HG02610 (cell line): Measurements from ENCODE around the gene NELFB.
"Not testable (repeated sequence)": the region's sequence is repeated elsewhere in the genome, so short reads cannot be mapped to it uniquely, and the experiment has no call there.

Source experiments
- ATAC-seq: cut with Tn5 transposase; IDR thresholded peaks from one replicate; pipeline ENCODE4 v1.9.1; 2021; ENCODE audit warnings: mild to moderate bottlenecking, moderate library complexity; ENCODE audit not compliant: unreplicated experiment

The NELFB gene

DNA sequence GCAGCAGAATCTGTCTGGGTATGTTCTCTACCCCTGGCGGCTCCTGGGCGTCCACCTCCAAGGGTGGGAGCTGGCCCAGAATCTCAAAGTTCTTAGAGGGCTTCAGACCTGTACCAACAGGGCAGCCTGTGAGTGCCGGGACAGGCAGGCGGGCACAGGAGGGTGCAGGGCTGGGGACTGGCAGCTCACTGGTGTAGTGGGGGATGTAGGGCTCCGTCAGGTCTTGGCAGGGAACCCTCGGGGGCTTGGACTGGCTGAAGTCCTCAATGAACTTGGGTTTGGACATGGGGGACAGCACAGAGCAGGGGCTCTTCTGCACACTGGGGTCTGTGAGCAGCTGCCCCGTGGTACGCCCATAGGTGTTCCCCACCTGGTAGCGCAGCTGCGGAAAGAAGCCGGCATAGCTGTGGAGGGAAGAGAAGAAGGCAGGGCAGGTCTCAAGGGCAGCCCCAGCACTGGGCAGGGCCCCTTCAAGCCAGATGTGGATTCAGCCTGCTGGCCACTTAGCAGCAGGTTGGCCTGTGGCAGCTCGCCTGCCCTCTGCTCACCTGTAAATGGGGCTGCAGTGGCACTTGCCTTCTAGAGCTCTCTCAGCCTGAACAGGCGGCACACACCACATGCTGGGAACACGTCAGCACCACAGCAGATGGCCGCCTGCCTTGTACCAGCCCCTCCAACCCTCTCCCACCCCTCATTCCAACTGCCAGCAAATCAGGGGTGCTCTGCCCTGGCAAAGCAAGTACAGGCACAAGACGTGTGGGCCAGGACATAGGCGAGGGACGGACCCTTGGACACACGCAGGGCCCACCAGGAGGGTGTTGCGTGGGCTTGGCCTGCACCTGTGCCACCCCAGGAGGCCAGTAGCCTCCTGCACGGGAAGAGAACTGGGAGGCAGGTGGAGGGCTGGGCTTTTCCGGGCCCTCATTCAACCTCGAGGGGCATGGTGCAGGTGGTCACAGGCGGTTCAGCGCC, 9.4 kb upstream of the NELFB start:
- no peak for ATAC-seq

DNA sequence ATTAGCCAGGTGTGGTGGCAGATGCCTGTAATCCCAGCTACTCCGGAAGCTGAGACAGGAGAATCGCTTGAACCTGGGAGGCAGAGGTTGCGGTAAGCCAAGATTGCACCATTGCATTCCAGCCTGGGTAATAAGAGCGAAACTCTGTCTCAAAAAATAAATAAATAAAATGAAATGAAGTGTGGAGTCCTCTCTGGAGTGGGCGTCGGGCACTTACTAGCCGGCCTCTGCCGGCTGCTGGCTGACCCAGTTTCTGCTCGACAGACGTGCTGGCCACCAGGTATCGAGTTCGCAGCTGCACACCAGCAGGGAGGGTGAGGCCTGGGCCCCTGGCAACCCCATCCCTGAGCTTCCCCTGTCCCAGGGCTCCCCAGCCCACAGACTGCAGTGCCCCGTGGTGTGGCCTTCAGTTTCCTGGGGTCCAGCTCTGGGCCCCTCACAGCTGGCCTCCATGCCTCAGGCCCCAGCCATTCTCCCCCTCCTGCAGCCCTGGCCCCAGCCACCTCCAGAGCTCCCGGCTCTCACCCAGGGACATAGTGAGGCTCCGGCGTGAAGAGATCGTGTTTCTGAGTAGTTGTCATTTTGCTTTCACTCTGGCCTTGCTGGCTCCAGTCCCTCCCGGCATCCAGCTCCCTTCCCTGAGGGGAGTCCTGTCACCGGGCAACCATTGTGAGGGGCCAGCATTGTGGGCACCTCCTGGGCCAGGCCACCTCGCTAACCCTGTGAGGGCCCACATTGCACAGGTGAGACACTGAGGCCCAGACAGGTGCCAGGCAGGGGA, 7.8 kb upstream of the NELFB start:
- no peak for ATAC-seq

DNA sequence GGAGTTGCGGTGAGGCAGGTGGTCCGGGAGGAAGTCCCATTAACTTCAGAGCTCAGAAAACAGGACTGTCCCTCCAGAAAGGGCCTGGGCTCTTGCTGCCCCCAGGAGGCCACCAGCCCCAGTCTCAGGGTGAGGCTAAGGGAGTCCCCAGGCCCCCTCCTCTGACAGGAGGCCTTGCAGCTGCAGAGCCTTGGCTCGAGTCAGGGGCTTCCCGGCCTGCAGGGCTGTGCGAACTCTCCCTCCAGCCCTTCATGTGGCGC, 7.3 kb upstream of the NELFB start:
- ATAC-seq = no peak

DNA sequence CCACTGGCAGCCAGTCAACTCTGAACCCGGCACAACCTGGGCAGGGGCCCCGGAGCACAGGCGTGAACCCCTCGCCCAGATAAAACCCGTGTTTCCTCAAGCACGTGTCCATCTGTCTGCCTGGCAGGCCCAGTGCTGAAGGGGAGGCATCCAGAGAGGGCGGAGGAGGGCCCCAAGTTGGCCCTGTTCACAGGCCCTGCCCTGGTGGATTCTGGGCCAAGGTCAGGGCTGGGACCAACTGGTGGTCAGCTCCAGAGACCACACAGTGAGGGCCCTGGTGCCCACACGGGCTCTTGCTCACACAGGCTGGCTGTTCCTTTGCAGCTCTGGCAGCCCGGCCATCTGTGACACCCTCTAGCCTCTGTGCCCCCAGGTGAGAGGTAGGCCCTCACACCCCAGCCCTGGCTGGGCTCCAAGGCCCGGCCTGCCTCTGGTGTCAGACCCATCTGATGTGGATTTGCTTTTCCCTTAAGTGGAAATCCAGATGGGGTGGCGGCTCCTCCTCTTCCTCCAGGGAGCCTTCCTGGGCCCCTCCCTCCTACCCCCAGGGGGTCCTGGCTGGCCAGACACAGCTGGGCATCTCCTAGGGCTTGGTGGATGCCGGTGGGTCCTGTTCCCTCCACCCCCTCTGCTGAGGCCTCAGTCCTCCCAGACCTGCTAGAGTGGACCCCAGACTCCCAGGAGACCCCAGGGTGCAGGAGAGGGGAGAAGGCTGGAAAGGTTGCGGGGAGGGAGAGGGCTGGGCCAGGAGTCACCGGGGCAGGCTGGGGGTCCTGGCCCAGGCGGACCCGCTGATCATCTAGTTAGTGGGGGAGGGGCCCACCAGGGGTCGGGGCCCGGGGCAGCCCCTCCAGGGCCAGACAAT, 4.6 kb upstream of the NELFB start:
- no peak for ATAC-seq

DNA sequence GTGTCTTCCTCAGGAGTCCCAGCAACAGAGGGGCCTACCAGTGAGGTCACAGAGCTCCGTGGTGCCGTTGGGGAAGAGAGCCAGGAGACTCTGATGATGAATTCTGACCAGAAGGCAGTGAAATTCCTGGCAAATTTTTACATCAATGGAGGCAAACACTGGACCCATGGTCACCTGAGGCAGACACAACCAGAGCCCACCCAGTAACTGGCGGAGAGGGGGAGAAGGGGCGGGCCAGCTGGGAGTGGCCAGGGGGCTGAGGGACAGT, 4.0 kb upstream of the NELFB start, which contains the start of gene STPG3:
Gene STPG3, plus strand, starts transcription at position 93 of the 268 bp plus-strand sequence. Its CDS starts 1 bp downstream, at position 94.
- ATAC-seq = no peak

DNA sequence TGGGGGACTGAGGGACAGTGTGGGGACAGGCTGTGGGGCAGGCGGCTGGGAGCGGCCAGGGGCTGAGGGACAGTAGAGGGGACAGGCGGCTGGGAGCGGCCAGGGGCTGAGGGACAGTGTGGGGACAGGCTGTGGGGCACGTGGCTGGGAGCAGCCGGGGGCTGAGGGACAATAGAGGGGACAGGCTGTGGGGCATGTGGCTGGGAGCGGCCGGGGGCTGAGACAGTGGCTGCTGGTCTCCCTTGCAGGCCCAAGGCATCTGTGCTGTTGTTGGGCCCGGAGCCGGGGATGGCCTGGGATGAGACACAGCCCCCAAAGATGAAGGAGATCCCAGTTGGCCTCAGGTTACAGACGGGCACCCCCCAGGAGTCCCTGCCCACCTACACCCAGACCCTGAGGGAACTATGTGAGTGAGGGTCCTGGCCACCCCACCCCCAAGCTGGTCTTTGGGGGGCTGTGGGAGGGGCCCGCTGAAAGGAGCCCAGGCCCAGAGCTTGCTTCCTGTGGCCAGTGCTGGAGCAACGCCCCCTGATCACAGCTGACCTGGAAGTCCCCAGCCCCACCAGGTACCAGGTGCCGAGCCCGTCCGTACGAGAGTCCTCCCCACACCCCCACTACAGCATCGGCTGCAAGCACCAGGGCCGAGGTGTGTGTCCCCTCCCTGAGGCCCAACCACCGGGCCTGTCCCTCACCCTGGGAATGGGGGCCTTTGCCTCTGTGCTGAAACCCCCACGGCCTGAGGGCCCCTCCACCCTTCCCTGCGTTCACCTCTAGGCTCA, 3.4 kb upstream of the NELFB start:
- ATAC-seq = no peak

DNA sequence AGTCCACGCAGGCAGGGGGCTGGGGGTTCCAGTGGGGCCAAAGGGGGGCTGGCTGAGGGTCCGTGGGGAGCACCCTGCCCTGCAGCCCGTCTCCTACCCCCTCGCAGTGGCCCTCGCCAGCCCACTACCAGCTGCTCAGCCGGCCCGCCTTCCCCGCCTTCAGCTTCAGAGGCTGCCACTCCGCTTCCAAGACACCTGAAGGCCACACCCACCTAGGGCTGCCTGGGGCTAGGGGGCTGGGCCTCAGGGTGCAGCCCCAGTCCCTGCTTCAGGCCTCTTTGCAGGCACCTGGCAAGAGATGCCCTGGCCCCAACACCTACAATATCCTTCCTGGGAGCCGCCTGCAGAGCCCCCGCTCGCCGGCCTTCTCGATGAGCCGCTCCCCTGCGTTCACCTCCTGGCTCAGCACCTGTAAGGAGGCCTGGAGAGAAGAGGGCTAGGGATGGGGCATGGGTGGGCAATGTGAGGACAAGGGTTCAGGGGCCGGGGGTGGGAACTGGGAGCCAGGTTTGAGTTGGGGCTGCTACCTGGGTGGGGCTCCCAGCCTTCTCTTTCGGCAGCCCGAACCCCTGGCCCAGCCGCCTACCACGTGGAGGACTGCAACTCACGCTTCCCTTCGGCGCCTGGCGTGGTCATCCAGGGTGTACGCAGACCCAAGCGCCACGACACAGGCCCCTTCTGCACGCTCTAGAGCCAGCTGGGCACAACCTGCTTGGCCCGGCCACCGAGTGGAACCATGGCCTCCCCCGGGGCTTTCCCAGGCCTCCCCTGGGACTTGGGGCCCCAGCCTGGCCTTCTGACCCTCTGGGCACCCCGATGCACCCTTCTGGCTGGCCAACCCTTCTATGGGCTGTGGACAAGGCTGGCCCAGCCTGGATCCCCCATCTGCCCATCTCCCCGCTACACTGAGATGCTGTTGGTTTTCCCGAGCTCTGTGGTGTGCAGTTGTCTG, 2.3 kb upstream of the NELFB start:
- ATAC-seq = no peak

DNA sequence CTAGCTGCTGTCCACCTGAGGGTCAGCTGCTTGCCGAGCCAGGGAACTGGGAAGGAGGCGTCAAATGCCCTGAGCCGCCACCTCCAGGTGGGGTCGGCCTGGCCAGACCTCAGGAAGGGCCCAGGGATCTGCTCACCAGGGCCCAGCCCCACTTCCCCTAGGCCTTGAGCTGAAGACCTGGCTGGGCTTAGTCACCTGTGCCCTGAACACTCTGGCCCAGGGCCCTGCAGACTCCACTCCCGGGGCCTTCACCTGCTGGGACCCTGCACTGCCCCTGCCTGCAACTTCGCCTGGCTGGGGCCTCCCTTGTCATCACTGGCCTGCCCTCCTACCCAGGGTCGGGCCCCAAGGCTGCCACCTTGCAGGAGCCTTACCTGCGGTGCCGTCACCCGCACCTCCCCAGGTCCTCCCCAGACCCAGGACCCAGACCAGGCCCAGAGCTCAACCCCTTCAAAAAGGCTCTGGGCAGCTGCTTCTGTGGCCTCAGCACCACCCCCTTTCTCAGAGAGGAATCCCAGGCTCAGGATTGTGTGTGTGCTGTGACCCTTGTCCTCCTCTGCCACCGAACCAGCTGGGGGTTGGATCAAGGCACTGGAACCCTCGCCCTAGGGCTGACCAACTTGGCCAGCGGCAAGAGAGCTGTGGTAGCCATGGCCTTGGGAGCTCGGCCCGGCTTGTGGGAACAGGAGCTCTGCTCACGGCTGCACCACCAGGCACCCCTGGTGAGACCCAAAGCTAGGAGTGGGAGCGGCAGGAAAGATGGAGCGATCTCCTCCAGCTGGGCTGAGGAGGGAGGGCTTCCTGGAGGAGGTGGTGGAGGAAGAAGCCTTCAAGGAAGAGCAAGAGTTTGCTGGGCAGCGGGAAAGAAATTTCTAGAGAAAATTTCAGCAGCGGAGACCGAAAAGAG, 1.2 kb upstream of the NELFB start:
- no peak for ATAC-seq

DNA sequence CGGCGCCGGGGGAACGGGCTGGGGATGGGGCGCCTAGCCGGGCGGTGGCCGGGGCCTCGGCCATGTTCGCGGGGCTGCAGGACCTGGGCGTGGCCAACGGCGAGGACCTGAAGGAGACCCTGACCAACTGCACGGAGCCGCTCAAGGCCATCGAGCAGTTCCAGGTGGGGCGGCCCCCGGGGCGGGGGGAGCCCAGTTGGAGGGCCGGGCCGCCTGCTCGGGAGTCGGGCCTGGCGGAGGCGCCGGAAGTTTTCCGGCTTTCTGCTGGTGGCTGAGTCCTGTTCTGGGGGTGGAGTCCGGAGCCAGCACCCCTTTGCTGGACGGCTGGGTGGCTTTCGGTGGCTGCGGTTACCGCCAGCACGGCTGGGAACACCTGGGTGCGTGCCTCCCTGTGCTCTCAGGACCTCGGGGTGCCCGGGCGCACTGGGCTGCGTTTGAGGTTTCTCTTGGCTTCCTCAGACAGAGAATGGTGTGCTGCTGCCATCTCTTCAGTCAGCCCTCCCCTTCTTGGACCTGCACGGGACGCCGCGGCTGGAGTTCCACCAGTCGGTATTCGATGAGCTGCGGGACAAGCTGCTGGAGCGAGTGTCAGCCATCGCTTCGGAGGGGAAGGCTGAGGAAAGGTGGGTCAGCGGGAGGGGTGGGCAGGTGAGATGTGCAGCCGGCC, 454 bp downstream of the NELFB start:
- no peak for ATAC-seq

DNA sequence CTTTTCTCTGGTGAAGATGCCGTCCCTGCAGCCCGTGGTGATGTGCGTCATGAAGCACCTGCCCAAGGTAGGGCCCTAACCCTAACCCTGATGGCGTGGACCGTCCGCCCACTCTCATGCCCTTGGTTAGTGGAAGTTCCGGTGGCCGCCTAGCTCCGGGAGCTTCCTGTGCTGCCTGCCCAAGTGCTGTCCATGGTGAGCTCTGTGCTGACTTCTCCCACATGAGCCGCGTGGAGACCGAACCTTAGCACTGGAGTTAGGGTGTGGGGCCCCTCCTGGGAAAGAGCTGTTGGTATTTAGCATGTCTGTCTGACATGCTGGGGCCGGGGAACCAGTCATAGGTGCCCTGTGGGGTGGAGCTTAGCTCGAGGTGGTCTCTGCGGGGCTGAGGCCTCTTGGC, 1.2 kb downstream of the NELFB start:
- ATAC-seq = no peak

DNA sequence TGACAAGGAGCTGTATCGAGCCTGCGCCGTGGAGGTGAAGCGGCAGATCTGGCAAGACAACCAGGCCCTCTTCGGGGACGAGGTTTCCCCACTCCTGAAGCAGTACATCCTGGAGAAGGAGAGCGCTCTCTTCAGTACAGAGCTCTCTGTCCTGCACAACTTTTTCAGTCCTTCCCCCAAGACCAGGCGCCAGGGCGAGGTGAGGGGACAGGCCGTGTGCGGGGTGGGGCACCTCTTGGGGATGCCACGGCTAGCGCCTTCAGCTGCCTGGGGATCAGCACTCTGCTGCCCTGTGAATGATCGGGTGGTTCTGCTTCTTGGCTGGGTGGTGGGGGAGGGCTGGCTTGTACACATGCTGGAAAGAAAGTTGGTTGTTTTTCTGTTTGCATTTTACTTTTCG, 1.7 kb downstream of the NELFB start:
- no peak for ATAC-seq

DNA sequence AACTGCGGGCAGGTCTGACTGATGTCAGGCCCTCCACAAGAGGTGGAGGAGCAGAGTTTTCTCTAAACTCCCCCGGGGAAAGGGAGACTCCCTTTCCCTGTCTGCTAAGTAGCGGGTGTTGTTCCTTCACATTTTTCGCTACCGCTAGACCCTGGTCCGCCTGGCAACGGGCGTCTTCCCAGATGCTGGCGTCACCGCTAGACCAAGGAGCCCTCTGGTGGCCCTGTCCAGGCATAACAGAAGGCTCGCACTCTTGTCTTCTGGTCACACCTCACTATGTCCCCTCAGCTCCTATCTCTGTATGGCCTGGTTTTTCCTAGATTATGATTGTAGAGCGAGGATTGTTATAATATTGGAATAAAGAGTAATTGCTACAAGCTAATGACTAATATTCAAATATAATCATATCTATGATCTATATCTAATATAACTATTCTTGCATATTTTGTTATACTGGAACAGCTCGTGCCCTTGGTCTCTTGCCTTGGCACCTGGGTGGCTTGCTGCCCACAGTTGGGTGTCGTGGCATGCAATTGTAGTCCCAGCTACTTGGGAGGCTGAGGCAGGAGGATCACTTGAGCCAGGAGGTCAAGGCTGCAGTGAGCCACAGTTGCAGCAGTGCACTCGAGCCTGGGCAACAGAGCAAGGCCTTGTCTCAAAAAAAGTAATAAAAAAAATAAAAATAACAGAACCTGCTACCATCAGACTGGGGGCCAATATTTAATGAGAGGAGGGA, 7.2 kb downstream of the NELFB start:
- ATAC-seq = not testable (repeated sequence)

DNA sequence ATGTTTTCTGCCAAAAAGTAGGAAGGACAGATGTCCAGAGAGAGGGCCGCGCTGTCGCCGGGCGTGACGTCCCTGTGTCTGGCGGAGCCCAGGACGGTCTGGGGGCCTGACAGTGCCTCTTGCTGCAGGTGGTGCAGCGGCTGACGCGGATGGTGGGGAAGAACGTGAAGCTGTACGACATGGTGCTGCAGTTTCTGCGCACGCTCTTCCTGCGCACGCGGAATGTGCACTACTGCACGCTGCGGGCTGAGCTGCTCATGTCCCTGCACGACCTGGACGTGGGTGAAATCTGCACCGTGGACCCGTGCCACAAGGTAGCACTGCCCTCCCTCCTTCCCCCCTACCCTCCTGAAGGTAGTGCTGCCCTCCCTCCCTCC, 7.8 kb downstream of the NELFB start:
- ATAC-seq = no peak

DNA sequence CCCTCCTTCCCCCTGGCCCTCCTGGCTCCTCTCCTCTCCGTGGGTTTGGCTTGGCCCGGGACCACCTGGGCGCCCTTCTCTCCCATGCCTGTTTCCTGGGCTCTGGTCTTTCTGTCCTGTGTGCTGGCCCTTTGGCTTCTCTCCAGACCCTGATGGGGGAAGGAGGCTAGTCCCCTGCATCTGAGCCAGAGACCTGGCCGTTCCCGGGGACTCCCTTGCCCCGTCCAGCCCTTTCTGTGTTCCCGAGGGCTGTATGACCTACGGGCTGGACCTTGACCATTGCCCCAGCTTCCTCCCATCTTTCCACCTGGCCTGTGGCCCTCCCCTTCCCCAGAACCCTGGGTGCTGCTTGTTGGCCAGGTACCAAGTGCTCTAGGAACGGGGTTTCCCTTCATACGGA, 8.4 kb downstream of the NELFB start:
- no peak for ATAC-seq

DNA sequence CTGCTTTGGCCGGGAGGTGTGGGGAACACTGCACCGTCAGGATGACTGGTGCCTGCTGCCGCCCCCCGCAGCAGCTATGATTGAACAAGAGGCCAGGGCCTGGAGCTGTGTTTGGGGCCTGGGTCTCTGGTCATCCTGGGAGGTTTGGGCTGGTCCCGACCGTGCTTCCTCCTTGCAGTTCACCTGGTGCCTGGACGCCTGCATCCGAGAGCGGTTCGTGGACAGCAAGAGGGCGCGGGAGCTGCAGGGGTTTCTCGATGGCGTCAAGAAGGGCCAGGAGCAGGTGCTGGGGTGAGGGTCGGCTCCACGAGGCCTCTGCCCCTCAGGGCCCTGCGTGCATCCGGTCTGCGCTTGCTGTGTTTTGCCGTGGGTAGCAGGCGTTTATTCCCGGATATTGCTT, 8.9 kb downstream of the NELFB start:
- ATAC-seq = no peak

DNA sequence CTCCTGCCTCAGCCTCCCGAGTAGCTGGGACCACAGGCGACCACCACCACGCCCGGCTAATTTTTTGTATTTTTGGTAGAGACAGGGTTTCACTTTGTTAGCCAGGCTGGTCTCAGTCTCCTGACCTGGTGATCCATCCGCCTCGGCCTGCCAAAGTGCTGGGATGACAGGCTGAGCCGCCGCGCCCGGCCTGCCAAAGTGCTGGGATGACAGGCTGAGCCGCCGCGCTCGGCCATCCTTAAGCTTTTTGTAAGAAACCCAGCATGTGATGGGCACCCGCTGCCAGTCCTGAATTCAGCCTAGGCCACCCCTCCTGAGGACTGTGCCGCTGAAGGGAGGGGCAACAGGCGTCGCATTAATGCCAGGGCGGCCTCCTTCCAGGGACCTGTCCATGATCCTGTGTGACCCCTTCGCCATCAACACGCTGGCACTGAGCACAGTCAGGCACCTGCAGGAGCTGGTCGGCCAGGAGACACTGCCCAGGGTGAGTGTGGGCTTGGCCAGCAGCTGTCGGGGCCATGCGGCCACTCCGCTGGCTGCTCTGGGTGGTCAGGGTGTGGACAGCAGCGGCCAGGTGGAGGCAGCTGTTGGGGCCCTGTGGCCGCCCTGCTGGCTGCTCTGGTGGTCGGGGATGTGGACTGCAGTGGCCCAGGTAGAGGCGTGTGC, 10.5 kb downstream of the NELFB start:
- no peak for ATAC-seq

DNA sequence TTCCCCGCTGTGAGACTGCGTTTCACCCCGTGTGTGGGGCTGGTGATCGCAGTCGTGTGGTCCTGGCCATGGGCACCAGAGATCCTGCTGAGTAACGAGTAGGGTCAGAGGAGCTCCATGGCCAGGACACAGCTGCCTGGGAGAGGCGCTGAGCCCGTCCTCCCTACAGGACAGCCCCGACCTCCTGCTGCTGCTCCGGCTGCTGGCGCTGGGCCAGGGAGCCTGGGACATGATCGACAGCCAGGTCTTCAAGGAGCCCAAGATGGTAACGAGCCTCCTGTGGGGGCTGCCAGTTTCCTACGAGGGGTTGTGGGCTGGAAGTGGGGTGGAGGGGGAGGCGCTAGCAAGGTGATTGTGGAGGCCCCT, 11.0 kb downstream of the NELFB start:
- ATAC-seq = no peak
